Vagina (tissue), 2 donors: ENCODE measurements around the gene NAA11. TPM values are rescaled to one million over a fixed set of nuclear protein-coding genes. Genes with fewer than 3 reads are reported as not detected.

Experiments used
- DNase-seq, 2 donors: peaks; one replicate each; pipeline ENCODE4 v3.0.0-alpha.2; 2017; ENCODE audit errors: extremely low spot score in 2 of 2
- H3K27ac ChIP-seq: fragments of 200-600 bp; sonication (generic); one replicate; pipeline ENCODE4 v1.5.1; 2019
- H3K27me3 ChIP-seq: fragments of 200-600 bp; sonication (generic); one replicate; pipeline ENCODE4 v1.5.1; 2019
- H3K36me3 ChIP-seq, 2 donors: fragments of 200-600 bp; sonication (generic); one replicate each; pipeline ENCODE4 v1.5.1; 2017 to 2019
- H3K4me1 ChIP-seq: fragments of 200-600 bp; sonication (generic); one replicate; pipeline ENCODE4 v1.5.1; 2019
- H3K4me3 ChIP-seq, 2 donors: fragments of 200-600 bp; sonication (generic); 1 replicate in 1 of 2; 2 replicates in 1 of 2; pipeline ENCODE4 v1.5.1; 2016 to 2019
- H3K9me3 ChIP-seq: fragments of 200-600 bp; sonication (generic); one replicate; pipeline ENCODE4 v1.5.1; 2019
- POLR2A ChIP-seq, 2 donors: fragments of 450-650 bp; IDR thresholded peaks; one replicate each; pipeline ENCODE4 v1.6.1; 2017; ENCODE audit warnings: antibody characterized with exemption in 2 of 2, mild to moderate bottlenecking in 2 of 2, moderate library complexity in 2 of 2
- POLR2AphosphoS5 ChIP-seq, 2 donors: sonication (generic); formaldehyde crosslinking; IDR thresholded peaks; one replicate each; pipeline ENCODE4 v1.9.0; 2017; ENCODE audit warnings: antibody characterized with exemption in 2 of 2, mild to moderate bottlenecking in 2 of 2, low read depth in 1 of 2; ENCODE audit not compliant: insufficient read depth in 1 of 2
- intact Hi-C: fragments of 100-400 bp; cut with DNase I; formaldehyde crosslinking; loops from one replicate; pipeline ENCODE4 v1.15.1; 2023
- total RNA-seq: library from RNA; depleted of rRNA; stranded (reverse); fragments of >200 nt; gene quantifications from one replicate; pipeline ENCODE4 v1.2.3, GENCODE V29; 2016
- TF ChIP-seq, protein P1 (sequence below), 3 experiments: fragments of 450-650 bp in 2 of 3; fragments of 200-600 bp in 1 of 3; sonication (generic) in 1 of 3; IDR thresholded peaks; one replicate each; pipeline ENCODE4 v1.5.1; 2017 to 2019; ENCODE audit warnings: antibody characterized with exemption in 3 of 3, mild to moderate bottlenecking in 2 of 3, moderate library complexity in 2 of 3

The NAA11 gene
- total RNA-seq, 1 donor from 2014 or later = not detected

DNA sequence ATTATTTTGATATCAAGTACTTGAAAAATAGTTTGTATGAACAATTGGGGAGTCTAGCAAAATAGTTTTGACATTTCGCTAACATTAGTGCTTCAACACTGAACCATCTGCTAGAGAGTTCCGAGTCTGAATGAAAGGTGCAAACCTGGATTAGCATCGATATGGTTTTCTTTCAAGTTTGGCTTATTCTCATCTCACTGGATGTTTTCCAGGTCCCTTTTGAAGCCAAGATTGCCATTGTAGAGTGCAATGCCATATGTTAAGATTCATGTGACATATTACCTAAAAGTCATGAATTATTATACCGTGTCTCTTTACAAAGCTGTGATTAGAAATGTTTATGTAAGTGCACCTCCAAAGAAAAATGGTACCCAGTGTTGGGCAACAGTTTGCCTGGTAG, 36.8 kb upstream of the NAA11 start:
- Histone ChIP-seq H3K4me1 (no peaks in the 10 kb centered on the region), H3K27me3 (no peaks in the 10 kb centered on the region), H3K36me3 (no peaks in the 10 kb centered on the region), H3K27ac (no peak overlapping the region), H3K9me3 (no peaks in the 10 kb centered on the region), H3K4me3 (no peak overlapping the region)
- TF ChIP-seq POLR2AphosphoS5 (IDR thresholded peaks at IDR 0.05; ENCODE audit: insufficient read depth in 1 of 2, low read depth in 1 of 2) (no peak), POLR2A (IDR thresholded peaks at IDR 0.05) (no peak)
- TF ChIP-seq, protein P1, sequence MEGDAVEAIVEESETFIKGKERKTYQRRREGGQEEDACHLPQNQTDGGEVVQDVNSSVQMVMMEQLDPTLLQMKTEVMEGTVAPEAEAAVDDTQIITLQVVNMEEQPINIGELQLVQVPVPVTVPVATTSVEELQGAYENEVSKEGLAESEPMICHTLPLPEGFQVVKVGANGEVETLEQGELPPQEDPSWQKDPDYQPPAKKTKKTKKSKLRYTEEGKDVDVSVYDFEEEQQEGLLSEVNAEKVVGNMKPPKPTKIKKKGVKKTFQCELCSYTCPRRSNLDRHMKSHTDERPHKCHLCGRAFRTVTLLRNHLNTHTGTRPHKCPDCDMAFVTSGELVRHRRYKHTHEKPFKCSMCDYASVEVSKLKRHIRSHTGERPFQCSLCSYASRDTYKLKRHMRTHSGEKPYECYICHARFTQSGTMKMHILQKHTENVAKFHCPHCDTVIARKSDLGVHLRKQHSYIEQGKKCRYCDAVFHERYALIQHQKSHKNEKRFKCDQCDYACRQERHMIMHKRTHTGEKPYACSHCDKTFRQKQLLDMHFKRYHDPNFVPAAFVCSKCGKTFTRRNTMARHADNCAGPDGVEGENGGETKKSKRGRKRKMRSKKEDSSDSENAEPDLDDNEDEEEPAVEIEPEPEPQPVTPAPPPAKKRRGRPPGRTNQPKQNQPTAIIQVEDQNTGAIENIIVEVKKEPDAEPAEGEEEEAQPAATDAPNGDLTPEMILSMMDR (IDR thresholded peaks at IDR 0.05) = no peak
- DNase-seq = no peak
- intact Hi-C loops = no loop called here

DNA sequence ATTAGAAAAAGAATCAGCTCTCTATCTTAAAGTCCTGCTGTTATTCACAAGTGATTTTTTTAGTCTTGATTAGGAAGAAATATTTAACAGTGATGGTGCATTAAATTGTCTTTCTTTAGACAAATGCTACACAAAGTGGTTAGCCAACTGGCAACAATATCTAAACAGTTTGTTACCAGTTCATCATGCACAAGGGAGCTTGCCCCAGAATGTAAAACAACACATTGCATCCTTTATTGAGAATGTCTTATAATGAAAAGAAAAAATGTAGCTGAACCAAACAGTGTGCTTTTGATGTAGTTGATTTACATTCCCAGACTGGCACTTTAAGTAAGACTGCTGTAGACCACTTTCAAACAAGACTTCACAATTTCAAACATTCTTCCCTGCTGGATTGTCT, 34.1 kb upstream of the NAA11 start:
- Histone ChIP-seq H3K4me1 (no peaks in the 10 kb centered on the region), H3K36me3 (no peaks in the 10 kb centered on the region), H3K9me3 (no peaks in the 10 kb centered on the region), H3K4me3 (no peak overlapping the region), H3K27ac (no peak overlapping the region), H3K27me3 (no peaks in the 10 kb centered on the region)
- DNase-seq = no peak
- TF ChIP-seq POLR2AphosphoS5 (IDR thresholded peaks at IDR 0.05; ENCODE audit: insufficient read depth in 1 of 2, low read depth in 1 of 2) (no peak), POLR2A (IDR thresholded peaks at IDR 0.05) (no peak)
- TF ChIP-seq, protein P1 (IDR thresholded peaks at IDR 0.05) = no peak
- intact Hi-C loops = no loop called here

DNA sequence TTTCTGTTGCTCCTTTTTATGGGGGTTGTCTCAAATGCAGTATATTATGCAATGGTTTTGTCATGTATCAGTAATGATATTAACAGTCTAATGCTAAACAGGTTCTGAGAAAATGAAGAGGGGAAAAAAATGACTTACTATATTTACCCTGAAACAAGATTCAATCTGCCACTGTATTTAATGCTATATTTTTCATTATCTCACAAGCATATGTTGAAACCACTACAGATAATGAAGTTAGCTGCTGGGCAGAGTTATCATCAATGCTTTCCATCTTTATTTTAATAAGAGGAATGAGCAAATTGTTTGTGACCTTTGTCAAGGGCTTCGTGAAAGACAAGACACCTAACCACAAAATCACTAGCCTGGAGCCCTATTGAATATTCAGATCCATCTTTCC, 32.6 kb upstream of the NAA11 start:
- intact Hi-C loops = no loop called here
- no peaks in the 10 kb centered on the region for H3K9me3 ChIP-seq
- TF ChIP-seq POLR2A (IDR thresholded peaks at IDR 0.05) = no peak
- TF ChIP-seq POLR2AphosphoS5 (IDR thresholded peaks at IDR 0.05; ENCODE audit: insufficient read depth in 1 of 2, low read depth in 1 of 2) = no peak
- DNase-seq = no peak
- H3K4me1 ChIP-seq = no peaks in the 10 kb centered on the region
- no peak overlapping the region for H3K4me3 ChIP-seq
- H3K36me3 ChIP-seq = no peaks in the 10 kb centered on the region
- no peaks in the 10 kb centered on the region for H3K27me3 ChIP-seq
- no peak overlapping the region for H3K27ac ChIP-seq

DNA sequence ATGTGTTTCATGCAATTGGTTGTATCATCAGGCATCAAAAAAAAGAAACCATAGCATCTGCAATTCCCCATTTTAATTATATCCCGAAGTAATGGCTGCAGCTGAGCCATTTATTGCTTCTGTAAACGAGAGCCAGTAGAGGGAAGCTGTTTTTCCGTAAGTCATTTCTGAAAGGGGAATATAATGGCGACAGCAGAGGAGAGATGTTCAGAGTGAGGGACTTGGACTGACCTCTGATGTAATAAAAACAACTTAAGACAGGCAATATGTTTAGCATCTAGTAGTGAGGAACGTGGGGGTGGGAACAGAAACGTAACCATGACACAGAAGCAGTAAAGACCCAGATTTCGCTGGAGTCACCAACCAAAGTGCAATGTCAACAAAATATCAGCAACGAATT, 31.5 kb upstream of the NAA11 start:
- Histone ChIP-seq H3K27ac (no peak overlapping the region), H3K27me3 (no peaks in the 10 kb centered on the region), H3K4me3 (no peak overlapping the region), H3K36me3 (no peaks in the 10 kb centered on the region), H3K9me3 (no peaks in the 10 kb centered on the region), H3K4me1 (no peaks in the 10 kb centered on the region)
- intact Hi-C loops = no loop called here
- TF ChIP-seq, protein P1 (IDR thresholded peaks at IDR 0.05) = no peak
- no peak for TF ChIP-seq POLR2AphosphoS5 (IDR thresholded peaks at IDR 0.05; ENCODE audit: insufficient read depth in 1 of 2, low read depth in 1 of 2)
- TF ChIP-seq POLR2A (IDR thresholded peaks at IDR 0.05) = no peak
- no peak for DNase-seq

DNA sequence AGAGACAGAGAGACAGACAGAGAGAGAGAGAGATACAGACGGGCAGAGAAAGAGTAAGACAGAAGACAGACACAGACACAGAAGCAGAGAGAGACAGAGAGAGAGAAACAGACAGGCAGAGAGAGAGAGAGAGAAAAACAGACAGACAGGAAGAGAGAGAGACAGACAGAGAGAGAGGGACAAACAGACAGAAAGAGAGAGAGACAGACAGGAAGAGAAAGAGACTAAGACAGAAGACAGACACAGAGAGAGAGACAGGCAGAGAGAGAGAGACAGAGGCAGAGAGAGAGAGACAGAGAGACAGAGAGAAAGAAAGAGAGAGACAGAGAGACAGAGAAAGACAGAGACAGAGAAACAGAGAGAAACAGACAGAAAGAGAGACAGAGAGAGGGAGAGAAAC, 27.2 kb upstream of the NAA11 start:
- Histone ChIP-seq H3K9me3 (no peaks in the 10 kb centered on the region), H3K4me3 (no peak overlapping the region), H3K27me3 (no peaks in the 10 kb centered on the region), H3K4me1 (no peaks in the 10 kb centered on the region), H3K36me3 (no peaks in the 10 kb centered on the region), H3K27ac (no peak overlapping the region)
- intact Hi-C loops = no loop called here
- no peak for DNase-seq
- TF ChIP-seq, protein P1 (IDR thresholded peaks at IDR 0.05) = no peak
- TF ChIP-seq POLR2A (IDR thresholded peaks at IDR 0.05) (no peak), POLR2AphosphoS5 (IDR thresholded peaks at IDR 0.05; ENCODE audit: insufficient read depth in 1 of 2, low read depth in 1 of 2) (no peak)

DNA sequence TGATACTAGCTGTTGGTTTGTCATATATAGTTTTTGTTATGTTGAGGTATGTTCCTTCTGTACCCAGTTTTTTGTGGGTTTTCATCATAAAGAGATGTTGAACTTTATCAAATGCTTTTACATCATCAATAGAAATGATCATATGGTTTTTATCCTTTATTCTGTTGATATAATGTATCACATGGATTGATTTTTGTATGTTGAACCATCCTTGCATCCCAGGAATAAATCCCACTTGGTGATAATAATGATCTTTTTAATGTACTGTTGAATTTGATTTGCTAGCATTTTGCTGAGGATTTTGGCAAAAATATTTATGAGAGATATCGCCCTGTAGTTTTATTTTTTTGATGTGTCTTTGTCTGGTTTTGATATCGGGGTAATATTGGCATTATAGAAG, 22.5 kb upstream of the NAA11 start:
- TF ChIP-seq POLR2AphosphoS5 (IDR thresholded peaks at IDR 0.05; ENCODE audit: insufficient read depth in 1 of 2, low read depth in 1 of 2) = no peak
- TF ChIP-seq, protein P1 (IDR thresholded peaks at IDR 0.05) = no peak
- no peak for TF ChIP-seq POLR2A (IDR thresholded peaks at IDR 0.05)
- Histone ChIP-seq H3K9me3 (no peaks in the 10 kb centered on the region), H3K4me1 (no peaks in the 10 kb centered on the region), H3K27ac (no peak overlapping the region), H3K36me3 (no peaks in the 10 kb centered on the region), H3K27me3 (no peaks in the 10 kb centered on the region), H3K4me3 (no peak overlapping the region)
- DNase-seq = no peak
- intact Hi-C loops = no loop called here
